SKM-1 treated with dmso at 0.1 percent for 144 hours (cell line): Measurements from ENCODE around the gene NLGN1.
"Not testable (repeated sequence)": the region's sequence is repeated elsewhere in the genome, so short reads cannot be mapped to it uniquely, and the experiment has no call there.

Experiments
- DNase-seq: peaks from one replicate; lab custom pipeline; 2025; ENCODE audit not compliant: unreplicated experiment; lab: John Stamatoyannopoulos, UW

NLGN1 gene

DNA sequence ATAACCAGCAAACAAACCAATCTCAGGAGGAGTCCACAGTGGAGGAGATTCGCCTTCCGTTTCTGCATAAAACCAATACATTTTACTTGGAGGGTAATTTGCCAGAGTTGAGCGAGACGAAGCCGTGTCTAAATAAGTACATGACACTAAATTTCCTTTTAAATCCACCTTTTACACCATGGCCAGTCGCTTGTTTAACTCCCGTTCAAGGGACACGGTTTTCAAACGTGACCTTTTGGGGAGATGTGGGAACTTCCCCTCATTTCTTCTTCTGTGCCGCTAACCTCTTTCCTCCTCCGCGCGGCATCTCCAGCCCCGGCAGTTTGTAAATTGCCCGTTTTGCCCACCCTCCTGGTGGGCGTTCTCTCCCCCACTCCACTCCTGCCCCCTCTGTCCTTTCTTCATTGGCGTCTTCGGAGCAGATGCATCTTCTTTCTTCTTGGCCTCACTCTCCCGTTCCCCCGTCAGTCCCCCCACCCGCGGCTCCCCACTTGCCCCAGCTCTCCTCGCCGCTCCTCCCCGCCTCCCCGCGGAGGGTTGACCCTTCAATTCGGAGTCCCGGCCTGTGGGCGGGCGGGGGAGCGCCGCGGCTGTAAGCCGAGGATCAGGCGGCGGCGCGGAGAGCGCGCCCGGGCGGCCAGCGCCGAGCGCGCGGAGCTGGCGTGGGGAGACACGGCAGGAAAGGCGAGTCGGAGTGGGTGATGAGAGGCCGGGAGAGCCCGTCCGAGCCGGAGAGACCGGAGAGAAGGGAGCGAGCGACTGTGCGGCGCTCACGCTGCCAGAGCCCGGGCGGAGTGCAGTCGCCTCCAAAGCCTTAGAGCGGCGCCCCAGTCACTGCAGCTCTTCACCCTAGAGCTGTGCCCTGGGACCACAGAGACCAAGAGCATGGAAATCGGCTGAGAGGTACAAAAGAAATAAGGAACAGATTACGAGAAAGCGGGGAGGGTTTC is at the start of gene NLGN1:
Gene NLGN1 (plus strand): TSS at position 584 of the 950 bp plus-strand sequence.
- no peak for DNase-seq

DNA sequence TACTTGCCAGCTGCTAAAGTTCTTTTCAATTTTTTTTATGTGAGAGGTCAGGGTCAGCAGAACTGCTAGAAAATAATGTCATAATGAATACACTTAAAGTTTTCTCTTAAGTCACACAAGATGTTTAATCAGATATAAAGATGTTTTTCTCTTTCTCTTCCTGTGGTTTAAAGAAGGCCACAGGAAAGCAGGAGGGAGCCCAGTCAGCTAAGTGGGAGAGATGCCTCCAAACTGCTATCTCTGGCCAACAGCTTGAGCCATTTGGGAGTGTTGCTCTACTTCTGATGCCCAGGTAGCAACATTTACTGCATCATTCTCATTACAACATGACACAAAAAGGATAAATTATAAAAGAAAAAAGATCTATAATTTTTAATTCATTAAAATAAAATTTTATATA is 45.7 kb upstream of the NLGN1 start:
- DNase-seq = no peak

DNA sequence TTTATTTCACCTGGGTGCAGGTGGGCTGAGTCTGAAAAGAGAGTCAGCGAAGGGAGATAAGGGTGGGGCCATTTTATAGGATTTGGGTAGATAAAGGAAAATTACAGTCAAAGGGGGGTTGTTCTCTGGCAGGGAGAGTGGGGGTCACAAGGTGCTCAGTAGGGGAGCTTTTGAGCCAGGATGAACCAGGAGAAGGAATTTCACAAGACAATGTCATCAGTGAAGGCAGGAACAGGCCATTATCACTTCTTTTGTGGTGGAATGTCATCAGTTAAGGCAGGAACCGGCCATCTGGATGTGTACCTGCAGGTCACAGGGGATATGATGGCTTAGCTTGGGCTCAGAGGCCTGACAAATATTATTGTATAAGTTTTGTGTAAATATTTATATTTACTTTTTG is 44.4 kb upstream of the NLGN1 start:
- DNase-seq = not testable (repeated sequence)

DNA sequence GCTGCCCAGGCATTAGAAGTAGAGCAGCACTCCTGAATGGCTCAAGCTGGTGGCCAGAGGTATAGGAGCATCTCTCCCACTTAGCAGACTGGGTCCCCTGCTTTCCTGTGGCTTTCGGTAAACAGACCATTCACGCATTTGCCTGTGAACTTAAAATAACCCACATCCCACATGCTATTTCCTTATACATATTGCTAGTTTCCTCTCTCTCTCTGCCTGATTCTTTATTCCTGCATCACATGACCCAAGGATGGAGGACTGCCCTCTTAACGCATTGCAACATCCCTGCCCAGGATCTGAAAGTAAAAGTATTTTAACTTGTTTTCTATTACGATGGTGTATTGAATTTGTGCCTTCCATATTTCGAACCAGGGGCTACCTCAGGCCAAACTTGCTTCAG is 43.4 kb upstream of the NLGN1 start:
- no peak for DNase-seq

DNA sequence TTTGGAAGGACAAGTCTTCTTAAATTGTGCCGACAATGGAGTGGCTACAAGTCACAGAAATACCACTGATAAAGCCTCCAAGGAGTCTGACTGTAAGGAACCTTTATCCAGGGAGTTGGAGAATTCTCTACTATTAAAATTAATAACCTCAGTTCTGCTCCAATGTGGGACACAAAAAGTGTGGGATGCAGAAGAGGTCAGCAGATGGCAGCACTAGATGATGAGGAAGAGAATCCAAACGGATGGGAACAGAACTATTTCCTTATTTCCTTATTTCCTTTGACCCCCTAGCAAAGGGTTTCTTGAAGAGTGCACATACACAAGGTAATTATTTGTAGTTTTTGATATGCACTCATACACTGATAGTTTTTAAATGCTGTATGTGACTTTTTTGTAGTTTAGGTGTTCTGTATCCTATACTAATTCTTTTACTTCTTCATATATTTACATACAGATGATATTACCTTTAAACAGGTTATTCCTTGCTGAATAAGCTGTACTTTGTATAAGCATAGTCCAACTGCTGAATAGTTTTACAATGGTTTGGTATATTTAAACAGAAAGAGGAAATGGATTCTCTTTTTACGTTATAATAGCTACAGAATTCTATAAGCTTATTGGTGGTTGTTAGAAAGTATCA is 25.6 kb upstream of the NLGN1 start:
- peak; percentile 18 for DNase-seq

DNA sequence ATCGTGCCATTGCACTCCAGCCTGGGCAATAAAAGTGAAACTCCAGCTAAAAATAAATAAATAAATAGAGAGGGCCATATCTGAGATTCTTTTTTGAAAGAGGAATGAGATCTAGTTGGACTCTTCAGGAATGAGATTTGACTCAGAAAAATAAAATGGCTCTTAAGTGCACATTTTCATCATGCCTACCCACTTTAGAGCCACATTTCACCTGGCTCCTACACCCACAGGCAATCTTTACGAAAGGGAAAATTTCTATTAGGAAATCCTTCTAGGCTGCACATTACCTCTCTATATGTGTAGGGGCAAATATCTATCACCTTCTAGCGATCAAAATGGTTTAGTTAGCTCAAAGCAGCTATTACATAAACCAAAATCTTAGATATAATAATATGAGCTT is 16.9 kb upstream of the NLGN1 start:
- no peak for DNase-seq

DNA sequence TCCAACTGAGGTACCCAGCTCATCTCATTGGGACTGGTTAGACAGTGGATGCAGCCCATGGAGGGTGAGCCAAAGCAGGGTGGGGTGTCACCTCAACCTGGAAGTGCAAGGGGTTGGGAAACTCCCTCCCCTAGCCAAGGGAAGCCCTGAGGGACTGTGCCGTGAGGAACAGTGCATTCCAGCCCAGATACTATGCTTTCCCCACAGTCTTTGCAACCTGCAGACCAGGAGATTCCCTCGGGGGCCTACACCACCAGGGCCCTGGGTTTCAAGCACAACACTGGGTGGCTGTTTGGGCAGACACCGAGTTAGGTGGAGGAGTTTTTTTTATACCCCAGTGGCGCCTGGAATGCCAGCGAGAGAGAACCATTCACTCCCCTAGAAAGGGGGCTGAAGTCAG is 15.6 kb upstream of the NLGN1 start:
- DNase-seq = not testable (repeated sequence)

DNA sequence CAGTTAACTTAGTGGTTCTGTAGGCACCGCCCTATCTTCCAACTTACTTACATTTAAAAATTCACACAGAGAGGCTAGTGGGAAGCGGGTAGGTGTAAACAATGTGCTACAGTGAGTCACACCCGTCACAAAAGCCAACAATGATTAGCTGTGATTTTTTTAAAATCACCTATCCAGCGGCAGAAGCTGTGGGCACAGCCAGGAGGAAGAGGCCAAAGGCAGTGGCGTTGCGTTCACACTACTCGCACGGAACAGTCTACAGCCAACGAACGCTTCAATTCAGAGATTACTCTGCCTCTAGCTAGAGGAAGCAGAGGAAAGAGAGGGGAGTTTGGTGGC is 2.5 kb upstream of the NLGN1 start:
- DNase-seq = peak; percentile 68

DNA sequence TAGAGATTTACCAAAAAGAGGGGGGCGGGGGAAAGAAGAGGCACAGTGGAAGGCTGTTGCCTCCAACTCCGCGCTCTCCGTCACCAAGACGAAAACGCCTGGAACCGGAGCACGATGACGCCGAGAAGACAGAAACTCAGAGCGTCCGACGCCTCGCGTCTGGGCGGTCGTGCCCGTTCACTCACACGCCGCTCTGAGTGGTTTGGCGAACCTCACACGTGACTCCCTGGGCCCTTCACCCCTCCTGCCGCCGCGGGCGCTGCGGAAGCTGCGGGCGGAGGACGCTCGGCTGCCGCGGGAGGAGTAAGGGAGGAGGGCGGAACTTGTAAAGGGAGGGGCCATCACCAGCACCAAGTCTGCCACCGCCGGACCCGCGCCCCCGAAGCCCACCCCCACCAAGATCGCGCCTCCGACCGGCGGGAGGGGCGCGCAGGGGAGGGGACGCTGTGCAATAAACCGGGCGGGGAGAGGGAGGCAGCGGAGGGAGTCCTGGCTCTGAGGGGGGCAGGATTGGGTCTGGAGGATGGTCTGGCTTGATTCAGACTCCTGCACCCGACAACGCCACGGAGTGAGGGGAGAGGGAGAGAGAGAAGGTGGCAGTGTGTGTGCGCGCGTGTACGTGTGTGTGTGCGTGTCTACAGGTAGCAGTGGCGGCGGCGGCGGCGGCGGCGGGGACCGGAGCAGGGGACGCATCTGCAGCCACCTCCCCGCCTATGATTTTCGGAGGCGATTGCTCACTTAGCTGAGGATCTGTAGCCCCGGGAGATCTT is 1.9 kb upstream of the NLGN1 start:
- DNase-seq = peak; percentile 88

DNA sequence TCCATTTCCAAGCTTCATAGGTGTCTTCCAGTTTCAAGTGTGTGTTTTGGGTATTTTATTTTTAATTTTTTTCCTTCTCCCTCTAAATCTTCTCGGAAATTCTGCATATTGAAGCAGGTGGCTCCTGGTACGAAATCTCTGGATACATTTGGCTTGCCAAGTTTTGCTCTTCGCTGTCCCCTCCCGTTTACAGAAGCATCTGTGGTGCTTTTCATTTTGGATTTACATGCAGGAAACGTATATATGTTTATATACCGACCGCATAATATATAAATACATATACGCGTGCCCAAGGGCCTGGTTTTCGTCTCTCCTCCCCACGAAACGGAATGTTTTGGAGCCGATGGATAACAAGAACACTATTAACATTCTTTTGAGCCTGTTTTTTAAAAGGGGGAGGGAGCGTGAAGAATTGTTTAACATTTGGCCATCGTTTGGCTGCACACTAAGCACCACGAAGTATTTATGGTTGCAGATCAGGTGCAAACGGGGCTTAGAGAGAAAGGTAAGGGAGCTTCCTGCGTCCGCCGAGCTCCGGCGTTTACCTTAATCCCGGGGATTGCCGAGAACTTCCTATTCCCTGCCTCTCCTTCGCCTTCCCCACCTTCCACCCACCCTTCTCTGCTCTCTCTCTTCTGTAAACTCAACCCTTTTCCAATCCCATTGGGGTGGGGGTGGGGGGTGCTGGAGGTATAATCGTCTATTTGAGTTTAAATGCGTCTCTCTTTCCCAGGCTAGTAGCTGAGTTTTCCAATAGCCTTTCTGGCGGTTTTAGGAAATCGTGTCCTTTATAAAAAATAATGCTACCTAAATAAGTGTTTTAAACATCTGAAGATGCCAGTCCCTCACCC is 1.1 kb upstream of the NLGN1 start:
- no peak for DNase-seq

DNA sequence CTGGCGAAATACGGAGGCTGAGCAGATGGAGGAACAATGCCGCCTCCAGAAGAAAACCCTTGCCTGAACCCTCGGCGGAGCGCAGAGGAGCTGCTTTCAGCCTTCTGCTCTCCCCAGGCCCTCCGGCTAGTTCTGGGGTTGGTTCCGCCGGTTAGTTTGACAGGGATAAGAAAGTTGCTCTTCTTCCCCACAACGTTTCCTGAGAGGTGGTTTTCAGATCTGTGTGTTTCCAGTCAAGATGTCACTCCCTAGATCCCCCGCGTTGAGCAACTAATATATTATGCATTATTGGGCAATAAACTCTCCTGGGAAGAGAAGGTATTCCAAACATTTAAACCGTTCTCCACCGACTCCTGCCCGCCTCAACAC is 551 bp downstream of the NLGN1 start:
- no peak for DNase-seq

DNA sequence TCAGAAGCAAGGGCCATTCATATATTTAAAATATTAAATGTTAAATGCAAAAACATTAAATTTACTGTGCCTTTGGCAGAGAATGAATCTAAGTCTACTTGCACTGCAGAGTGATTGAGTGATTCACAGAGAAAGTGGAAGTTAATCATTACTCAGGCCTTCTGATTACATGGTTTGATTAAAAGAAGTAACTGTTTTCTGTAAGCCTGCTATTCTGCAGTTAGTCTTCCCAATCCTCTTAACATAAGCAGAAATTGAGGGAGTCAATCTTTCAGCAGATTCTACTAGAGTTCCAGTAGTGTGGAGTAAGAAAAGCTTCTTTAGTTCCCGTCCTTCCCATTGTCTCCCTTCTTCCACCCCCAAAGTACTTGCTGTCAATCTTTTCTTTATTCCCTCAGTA is 1.5 kb downstream of the NLGN1 start:
- DNase-seq = no peak

DNA sequence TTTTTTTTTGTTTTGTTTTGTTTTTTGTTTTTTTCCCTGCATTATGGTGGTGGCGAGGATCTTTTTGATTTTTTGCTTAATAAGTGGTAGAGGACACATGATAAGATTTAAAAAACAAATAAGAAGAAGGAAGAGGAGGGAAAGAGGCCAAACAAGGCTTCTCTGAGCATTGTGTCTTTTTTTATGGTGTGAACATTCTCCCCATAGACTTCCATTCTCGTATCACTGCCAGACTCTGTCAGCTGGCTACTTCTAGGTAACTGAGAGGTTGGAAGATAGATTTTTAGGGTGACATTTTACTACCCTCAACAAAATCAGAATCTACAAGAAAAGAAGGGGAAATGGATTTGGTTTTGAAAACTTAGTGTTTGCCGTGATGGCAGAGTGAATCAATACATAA is 3.8 kb downstream of the NLGN1 start:
- no peak for DNase-seq

DNA sequence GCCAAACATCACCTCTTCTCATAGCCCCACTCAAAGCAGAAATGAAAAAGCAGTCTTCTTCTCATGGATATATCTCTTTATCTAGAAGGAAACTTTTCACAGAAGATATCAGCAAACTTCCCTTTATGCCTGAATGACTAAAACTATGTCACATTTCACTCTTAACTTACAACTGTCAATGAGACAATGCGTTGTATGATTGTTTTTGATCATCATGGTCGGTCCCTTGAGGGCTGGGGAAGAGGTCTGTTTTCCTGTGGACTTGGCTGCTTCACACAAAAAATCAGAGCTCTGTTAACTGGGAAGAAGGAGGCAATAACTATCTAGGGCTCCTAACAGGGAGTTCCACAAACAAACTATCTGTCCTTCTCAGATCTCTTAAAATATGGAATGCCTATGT is 5.1 kb downstream of the NLGN1 start:
- no peak for DNase-seq

DNA sequence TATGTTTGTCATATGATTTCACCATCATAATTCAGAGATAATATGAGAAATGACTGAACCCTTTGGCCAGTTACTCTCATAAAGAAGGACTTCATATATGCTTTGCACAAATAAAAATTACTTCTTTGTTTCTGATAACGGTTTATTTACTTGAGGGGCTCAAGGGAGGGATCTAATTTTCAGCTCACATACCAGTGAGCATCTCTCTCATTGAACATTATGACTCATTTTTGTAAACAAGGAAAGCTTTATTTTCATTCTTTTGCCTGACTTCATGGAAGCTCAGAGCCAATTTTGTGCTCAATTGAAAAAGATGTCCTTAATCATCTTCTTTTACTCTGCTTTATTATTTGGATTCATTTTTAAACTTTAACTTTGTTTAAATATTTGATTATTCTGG is 5.8 kb downstream of the NLGN1 start:
- no peak for DNase-seq

DNA sequence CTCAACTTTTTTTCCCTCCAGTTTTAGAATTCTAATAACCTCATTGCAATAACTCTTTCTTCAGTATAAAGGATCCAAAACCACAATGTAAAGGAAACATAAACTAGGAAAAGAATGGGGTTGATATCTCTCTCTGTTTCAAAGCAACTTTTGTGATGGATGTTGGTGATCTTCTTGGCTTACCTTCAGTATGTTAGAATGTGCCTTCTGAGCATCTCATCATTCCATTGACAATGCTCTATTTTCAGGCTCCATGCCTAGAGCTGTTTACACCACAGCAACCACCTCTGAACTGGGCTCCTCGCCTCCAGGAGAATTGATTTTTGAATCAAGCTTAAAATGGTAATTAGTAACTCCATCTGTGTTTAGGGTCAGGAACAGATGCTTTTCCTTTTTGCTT is 6.6 kb downstream of the NLGN1 start:
- no peak for DNase-seq

DNA sequence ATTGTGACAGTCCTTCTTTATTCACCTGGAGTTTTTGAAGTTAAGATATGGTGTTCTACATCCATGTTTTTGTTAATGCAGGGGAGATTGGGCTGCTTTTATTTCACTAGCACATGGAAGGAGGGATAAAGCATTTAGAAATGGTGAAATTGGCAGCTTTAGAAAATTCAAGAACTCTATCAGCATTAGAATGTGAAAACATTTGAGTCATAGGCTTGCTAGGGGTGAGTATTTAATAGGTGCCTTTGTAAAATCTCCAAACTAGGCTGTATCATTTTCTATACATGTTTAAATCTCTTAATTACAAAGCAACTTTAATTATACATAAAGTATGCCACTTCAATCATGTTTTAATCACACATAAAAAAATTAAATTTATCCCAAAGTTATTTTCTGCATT is 12.9 kb downstream of the NLGN1 start:
- DNase-seq = no peak

DNA sequence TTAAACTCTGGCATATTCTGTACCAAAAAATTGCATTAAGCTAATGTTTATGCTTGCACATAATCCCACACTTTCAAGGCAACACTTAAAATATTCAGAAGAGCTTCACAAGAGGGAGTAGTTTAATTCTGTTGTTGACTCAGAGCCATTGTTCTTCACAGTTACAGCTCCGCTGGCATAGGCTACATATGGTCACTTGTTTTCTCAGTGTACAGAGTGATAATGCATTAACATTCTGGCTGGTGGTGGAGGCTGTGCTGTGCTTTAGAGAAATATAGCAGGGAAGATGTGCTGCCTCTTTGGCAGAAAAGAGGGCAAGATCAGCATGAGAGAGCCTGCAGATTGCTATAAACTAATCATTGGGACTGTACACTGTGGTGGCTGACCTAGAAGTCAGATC is 13.3 kb downstream of the NLGN1 start:
- no peak for DNase-seq

DNA sequence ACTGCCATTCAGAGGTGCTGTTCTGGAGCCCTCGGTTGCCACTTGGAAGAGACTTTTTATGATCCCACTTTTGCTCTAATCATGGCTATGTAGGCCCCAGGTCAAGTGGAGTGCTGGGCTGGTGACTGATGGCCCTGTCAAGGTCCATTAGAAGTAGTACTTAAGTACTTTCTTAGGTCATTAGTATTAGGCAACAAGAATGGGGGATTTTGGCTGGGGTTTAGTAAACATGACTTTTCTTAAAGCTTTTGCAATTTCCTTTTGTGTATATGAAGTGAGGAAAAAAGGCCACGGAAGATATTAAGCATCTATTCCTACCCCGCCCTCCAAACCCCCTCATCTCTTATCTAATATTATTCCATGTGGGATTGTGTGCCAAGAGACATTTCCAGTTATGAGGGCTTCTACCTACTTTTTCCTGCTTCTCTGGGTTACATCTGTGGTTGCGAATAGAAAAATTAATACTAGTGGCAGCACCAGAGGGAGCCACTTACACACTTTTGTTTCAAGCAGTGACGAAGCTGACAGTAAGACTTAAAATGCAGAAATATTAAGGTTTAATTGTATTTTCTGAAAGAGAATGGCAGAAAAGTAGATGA is 13.9 kb downstream of the NLGN1 start:
- no peak for DNase-seq

DNA sequence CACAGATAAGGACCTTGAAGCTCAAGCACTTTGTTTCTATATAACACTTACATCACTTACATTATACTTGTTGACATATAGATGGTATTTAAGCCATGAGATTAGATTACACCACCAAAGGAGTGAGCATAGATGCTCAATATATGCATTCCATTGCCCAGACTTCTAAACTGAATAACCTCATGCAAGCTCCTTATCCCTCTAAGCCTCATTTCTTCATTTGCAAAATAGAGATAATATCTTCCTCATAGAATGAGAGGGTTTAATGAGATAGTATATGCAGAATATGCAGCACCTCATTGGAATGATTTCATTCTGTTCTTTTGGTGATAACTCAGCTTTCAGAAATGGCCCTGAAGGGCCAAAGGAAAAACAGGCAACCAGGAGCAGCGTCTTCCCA is 18.5 kb downstream of the NLGN1 start:
- no peak for DNase-seq

DNA sequence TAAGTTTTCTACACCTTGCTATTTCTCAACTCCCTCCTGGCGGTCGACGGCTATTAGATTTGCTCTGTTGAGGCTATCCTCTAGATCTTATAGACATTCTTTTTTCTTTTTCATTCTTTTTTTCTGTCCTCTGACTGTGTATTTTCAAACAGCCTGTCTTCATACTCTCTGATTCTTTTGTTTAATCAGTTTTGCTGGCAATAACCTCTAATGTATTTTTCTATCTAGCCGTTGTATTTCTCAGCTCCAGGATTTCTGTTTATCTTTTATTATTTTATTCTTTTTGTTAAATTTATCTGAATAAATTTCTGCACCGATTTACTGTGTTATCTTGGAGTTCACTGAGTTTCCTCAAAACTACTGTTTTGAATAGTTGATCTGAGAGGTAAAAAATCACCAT is 31.5 kb downstream of the NLGN1 start:
- DNase-seq = no peak
